T-helper 17 cell (primary cell): ENCODE results near the gene EXOC4. TPM values are rescaled to one million over a fixed set of nuclear protein-coding genes. Genes with fewer than 3 reads are reported as not detected.

Source experiments
- ATAC-seq: fragments of 150-1000 bp; cut with Tn5 transposase; 2 replicates; pipeline ENCODE4 v1.10.0; 2021; ENCODE audit warnings: mild to moderate bottlenecking, moderate library complexity
- DNase-seq, 3 donors: peaks; one replicate each; pipeline versions ENCODE4 v3.0.0 to v3.0.0-alpha.2; 2020 to 2021
- H3K9me3 ChIP-seq: one replicate; pipeline ENCODE4 v1.7.0; 2013; ENCODE audit warnings: low read length, mild to moderate bottlenecking; ENCODE audit not compliant: control insufficient read depth, poor library complexity, severe bottlenecking
- H3K27ac Mint-ChIP-seq: one replicate; pipeline ENCODE4 v1.8.0; 2022; ENCODE audit warnings: mild to moderate bottlenecking, moderate library complexity, mixed read lengths
- H3K27me3 Mint-ChIP-seq: one replicate; pipeline ENCODE4 v1.8.0; 2022; ENCODE audit warnings: mixed read lengths
- H3K36me3 Mint-ChIP-seq: one replicate; pipeline ENCODE4 v1.8.0; 2022; ENCODE audit warnings: low read depth, mixed read lengths
- H3K4me1 Mint-ChIP-seq: one replicate; pipeline ENCODE4 v1.8.0; 2022; ENCODE audit warnings: mild to moderate bottlenecking, mixed read lengths
- H3K4me3 Mint-ChIP-seq: one replicate; pipeline ENCODE4 v1.8.0; 2022; ENCODE audit warnings: mild to moderate bottlenecking, moderate library complexity, mixed read lengths
- total RNA-seq, 4 donors: library from RNA in 2 of 4; stranded (reverse) in 2 of 4; gene quantifications; one replicate each; pipeline ENCODE4 v1.2.3 and lab custom pipeline; 2022 to 2026

Gene EXOC4
- total RNA-seq, 2 donors from 2014 or later = 88.8 to 96.6 TPM

- ATAC-seq (no peak), DNase-seq (no peak)
- H3K27ac Mint-ChIP-seq = no peak overlapping the region
- H3K4me1 Mint-ChIP-seq = peaks cover 6% of the 10 kb centered on the region
- H3K9me3 ChIP-seq = no peaks in the 10 kb centered on the region
- H3K27me3 Mint-ChIP-seq = no peaks in the 10 kb centered on the region
- no peak overlapping the region for H3K4me3 Mint-ChIP-seq
- H3K36me3 Mint-ChIP-seq = no peaks in the 10 kb centered on the region
Observed at GRCh38 chr7:134034652-134035051, 781.8 kb downstream of the EXOC4 start.

DNA sequence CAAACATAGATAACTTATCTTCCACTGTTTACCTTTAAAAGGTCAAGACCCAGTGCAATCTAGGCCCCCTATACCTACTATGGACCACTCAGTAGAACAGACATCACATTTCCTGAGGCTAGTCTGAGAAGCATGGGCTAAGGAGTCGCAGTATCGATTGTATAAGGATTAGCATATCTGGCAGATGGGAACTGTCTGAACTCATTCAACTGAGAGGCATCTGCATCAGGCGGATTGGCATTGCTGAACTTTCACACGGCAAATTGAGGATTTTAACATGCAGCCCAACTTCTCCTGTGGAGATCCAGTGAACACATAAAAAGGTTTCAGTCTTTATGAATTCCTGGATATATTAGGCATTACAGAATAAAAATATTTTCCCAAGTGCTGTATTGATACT is 785.1 kb downstream of the EXOC4 start:
- H3K9me3 ChIP-seq = no peaks in the 10 kb centered on the region
- Mint-ChIP-seq H3K4me3 (no peak overlapping the region), H3K27ac (no peak overlapping the region), H3K4me1 (peaks cover 2% of the 10 kb centered on the region), H3K27me3 (no peaks in the 10 kb centered on the region), H3K36me3 (no peaks in the 10 kb centered on the region)
- DNase-seq (no peak), ATAC-seq (no peak)

- Mint-ChIP-seq H3K4me1 (peaks cover 2% of the 10 kb centered on the region), H3K4me3 (no peak overlapping the region), H3K27me3 (no peaks in the 10 kb centered on the region), H3K27ac (no peak overlapping the region), H3K36me3 (peaks cover 2% of the 10 kb centered on the region)
- no peaks in the 10 kb centered on the region for H3K9me3 ChIP-seq
- ATAC-seq (no peak), DNase-seq (no peak)
Observed at GRCh38 chr7:134040988-134041387, 788.1 kb downstream of the EXOC4 start.

- no peak overlapping the region for H3K4me3 Mint-ChIP-seq
- peaks cover 2% of the 10 kb centered on the region for H3K4me1 Mint-ChIP-seq
- no peak for ATAC-seq
- no peak for DNase-seq
- H3K27ac Mint-ChIP-seq = no peak overlapping the region
- H3K36me3 Mint-ChIP-seq = peaks cover 2% of the 10 kb centered on the region
- H3K9me3 ChIP-seq = no peaks in the 10 kb centered on the region
- H3K27me3 Mint-ChIP-seq = no peaks in the 10 kb centered on the region
Observed at GRCh38 chr7:134041477-134041876, 788.6 kb downstream of the EXOC4 start.

DNA sequence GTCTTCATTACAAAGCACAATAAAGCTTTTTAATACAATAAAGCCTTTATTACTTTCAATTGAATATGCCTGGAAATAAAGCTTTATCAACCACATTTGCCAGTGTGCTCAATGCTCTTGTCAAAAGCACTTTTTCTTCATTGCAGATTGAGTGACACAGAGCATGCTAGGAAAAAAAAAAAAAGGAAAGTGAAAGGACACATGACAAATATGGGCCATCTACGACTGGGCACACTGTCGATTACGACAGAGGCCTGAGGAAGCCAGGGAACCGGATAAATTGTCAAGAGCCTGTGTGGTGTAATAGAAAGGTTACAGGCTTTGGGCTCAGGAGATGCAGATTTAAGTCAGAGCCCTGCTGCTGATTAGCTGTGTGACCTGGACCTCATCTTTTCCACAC is 789.4 kb downstream of the EXOC4 start:
- H3K27ac Mint-ChIP-seq = no peak overlapping the region
- no peak for ATAC-seq
- DNase-seq = no peak
- H3K36me3 Mint-ChIP-seq = peaks cover 2% of the 10 kb centered on the region
- no peak overlapping the region for H3K4me3 Mint-ChIP-seq
- H3K9me3 ChIP-seq = no peaks in the 10 kb centered on the region
- H3K4me1 Mint-ChIP-seq = peaks cover 2% of the 10 kb centered on the region
- H3K27me3 Mint-ChIP-seq = no peaks in the 10 kb centered on the region

DNA sequence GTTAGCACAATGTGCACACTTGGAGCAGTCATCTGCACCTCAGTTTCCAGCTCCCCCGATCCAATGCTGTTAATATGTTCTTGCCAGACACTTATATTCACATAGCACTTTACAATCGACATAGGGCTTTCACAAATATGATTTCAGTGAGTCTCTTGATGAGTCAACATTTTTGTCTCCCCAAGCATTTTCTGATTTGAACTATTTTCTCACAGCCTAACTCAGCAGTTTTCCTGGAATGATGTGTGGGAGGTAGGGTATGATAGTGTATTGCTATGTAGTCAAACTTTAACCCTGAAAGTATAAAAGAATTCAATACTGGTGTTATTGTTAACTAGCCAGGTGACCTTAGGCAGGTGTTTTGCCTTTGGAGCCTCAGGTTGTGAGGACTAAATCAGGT is 791.8 kb downstream of the EXOC4 start:
- Mint-ChIP-seq H3K27me3 (no peaks in the 10 kb centered on the region), H3K36me3 (peaks cover 2% of the 10 kb centered on the region), H3K4me1 (no peaks in the 10 kb centered on the region), H3K27ac (no peak overlapping the region), H3K4me3 (no peak overlapping the region)
- no peaks in the 10 kb centered on the region for H3K9me3 ChIP-seq
- DNase-seq = no peak
- no peak for ATAC-seq

DNA sequence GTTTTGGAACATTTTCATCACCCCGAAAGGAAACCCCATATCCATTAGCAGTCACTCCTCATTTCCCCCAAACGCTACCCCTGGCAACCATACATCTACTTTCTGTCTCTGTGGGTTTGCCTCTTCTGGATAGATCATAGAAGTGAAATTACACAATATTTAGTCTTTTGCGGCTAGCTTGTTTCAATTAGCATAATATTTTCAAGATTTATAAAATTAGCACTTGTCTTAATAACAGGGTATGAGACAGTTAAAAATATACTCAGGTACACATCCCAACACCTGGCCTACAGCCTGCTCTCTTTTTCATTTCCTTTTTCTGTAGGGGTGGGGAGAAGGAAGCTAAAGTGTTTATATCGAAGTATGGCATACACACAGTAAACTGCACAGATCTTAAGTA is 792.8 kb downstream of the EXOC4 start:
- no peak overlapping the region for H3K27ac Mint-ChIP-seq
- H3K27me3 Mint-ChIP-seq = no peaks in the 10 kb centered on the region
- peaks cover 2% of the 10 kb centered on the region for H3K36me3 Mint-ChIP-seq
- H3K4me3 Mint-ChIP-seq = no peak overlapping the region
- H3K4me1 Mint-ChIP-seq = no peaks in the 10 kb centered on the region
- DNase-seq = no peak
- no peaks in the 10 kb centered on the region for H3K9me3 ChIP-seq
- no peak for ATAC-seq

- no peaks in the 10 kb centered on the region for H3K4me1 Mint-ChIP-seq
- no peaks in the 10 kb centered on the region for H3K27me3 Mint-ChIP-seq
- H3K36me3 Mint-ChIP-seq = peaks cover 2% of the 10 kb centered on the region
- ATAC-seq (no peak), DNase-seq (no peak)
- no peak overlapping the region for H3K27ac Mint-ChIP-seq
- no peak overlapping the region for H3K4me3 Mint-ChIP-seq
- H3K9me3 ChIP-seq = no peaks in the 10 kb centered on the region
Observed at GRCh38 chr7:134046594-134047128, 793.8 kb downstream of the EXOC4 start.

DNA sequence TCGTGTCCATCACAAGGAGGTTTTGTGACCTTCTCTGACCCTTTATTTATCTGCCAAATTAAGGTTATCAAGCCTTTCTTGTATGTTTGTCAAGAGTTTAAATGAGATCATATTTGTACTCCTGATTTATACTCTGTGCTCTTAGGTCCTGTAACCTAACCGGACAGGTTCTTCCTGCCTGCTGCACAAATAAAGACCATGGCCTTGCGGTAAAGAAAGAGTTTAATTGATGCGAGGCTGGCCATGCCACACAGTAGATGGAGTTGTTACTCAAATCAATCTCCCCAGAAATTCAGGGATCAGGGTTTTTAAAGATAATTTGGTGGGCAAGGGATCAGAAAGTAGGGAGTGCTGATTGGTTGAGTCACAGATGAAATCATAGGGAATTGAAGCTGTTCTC is 794.8 kb downstream of the EXOC4 start:
- Mint-ChIP-seq H3K4me3 (no peak overlapping the region), H3K36me3 (peaks cover 2% of the 10 kb centered on the region), H3K27ac (no peak overlapping the region), H3K4me1 (no peaks in the 10 kb centered on the region), H3K27me3 (no peaks in the 10 kb centered on the region)
- DNase-seq (no peak), ATAC-seq (no peak)
- H3K9me3 ChIP-seq = no peaks in the 10 kb centered on the region

GRCh38 chr7:134048166-134048565 is 795.3 kb downstream of the EXOC4 start:
- Mint-ChIP-seq H3K4me1 (no peaks in the 10 kb centered on the region), H3K36me3 (peaks cover 2% of the 10 kb centered on the region), H3K27ac (no peak overlapping the region), H3K27me3 (no peaks in the 10 kb centered on the region), H3K4me3 (no peak overlapping the region)
- DNase-seq = no peak
- no peak for ATAC-seq
- no peaks in the 10 kb centered on the region for H3K9me3 ChIP-seq

- DNase-seq = no peak
- Mint-ChIP-seq H3K4me1 (no peaks in the 10 kb centered on the region), H3K36me3 (no peaks in the 10 kb centered on the region), H3K27me3 (no peaks in the 10 kb centered on the region), H3K27ac (no peak overlapping the region), H3K4me3 (no peak overlapping the region)
- no peaks in the 10 kb centered on the region for H3K9me3 ChIP-seq
- ATAC-seq = no peak
Observed at GRCh38 chr7:134051020-134051419, 798.1 kb downstream of the EXOC4 start.

DNA sequence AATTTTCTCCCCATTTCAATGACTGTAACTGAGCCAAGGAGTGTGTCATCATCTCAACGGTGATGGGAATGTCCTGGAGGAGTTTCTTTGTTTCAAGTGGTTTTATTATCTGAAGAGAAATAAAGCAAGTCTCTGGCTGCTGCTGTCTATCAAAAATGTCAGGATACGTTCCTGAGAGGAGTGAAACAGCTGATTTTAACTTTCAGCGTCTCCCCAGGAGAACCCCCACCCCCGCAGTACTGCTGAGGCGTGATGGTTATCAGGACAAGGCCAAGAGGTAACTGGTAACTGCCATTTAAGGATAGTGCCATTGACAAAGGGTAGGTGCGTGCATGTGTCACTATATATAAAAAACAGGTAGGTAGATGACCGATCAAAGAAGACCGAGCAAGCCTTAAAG is 803.9 kb downstream of the EXOC4 start:
- H3K27me3 Mint-ChIP-seq = no peaks in the 10 kb centered on the region
- no peak for DNase-seq
- H3K4me3 Mint-ChIP-seq = no peak overlapping the region
- H3K4me1 Mint-ChIP-seq = no peaks in the 10 kb centered on the region
- peaks cover 2% of the 10 kb centered on the region for H3K36me3 Mint-ChIP-seq
- no peak for ATAC-seq
- no peaks in the 10 kb centered on the region for H3K9me3 ChIP-seq
- no peak overlapping the region for H3K27ac Mint-ChIP-seq

DNA sequence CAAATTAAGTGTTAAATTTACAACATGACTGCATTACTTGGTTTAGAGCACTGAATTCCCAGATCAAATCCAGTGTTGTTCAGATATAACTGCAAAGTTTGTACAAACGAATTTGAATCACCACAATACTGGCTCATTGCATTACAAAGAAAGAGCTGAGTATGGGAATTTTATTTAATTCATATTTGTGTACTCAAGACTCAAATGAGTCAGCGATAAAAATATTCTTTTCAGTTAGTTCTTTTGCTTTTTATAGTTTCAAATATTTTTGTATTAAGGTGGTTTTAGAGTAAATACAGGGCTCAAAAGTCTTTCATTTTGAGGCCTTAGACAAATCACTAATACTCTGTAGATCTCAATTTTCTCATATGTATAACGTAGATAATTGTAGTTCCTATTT is 805.6 kb downstream of the EXOC4 start:
- H3K9me3 ChIP-seq = no peaks in the 10 kb centered on the region
- DNase-seq (no peak), ATAC-seq (no peak)
- Mint-ChIP-seq H3K4me1 (no peaks in the 10 kb centered on the region), H3K4me3 (no peak overlapping the region), H3K27ac (no peak overlapping the region), H3K27me3 (no peaks in the 10 kb centered on the region), H3K36me3 (peaks cover 2% of the 10 kb centered on the region)

GRCh38 chr7:134058980-134059379 is 806.1 kb downstream of the EXOC4 start:
- H3K27me3 Mint-ChIP-seq = no peaks in the 10 kb centered on the region
- no peak overlapping the region for H3K4me3 Mint-ChIP-seq
- no peak overlapping the region for H3K27ac Mint-ChIP-seq
- peaks cover 2% of the 10 kb centered on the region for H3K36me3 Mint-ChIP-seq
- ATAC-seq (no peak), DNase-seq (no peak)
- H3K4me1 Mint-ChIP-seq = no peaks in the 10 kb centered on the region
- H3K9me3 ChIP-seq = no peaks in the 10 kb centered on the region
